A549 (cell line): Measurements from ENCODE around the gene QSOX1. TPM values are rescaled to one million over a fixed set of nuclear protein-coding genes. Genes with fewer than 3 reads are reported as not detected.
A peak's percentile ranks its signal among the peaks of the same experiment; 100 is the strongest.

Experiments
- ATAC-seq, 2 experiments: fragments of 200-7000 bp in 1 of 2; fragments of >200 bp in 1 of 2; cut with Nextera tagmentation in 1 of 2; cut with Tn5 transposase in 1 of 2; 3 replicates each; pipeline versions ENCODE4 v1.8.0 to v1.9.1; 2018 to 2020; ENCODE audit warnings: mild to moderate bottlenecking in 1 of 2, moderate library complexity in 1 of 2
- CTCF ChIA-PET: fragments of 300-600 bp; sonication (Branson Sonifier 250); formaldehyde crosslinking; extraction: SDS; loops from one replicate; lab custom pipeline; 2021; ENCODE audit warnings: antibody characterized with exemption, inconsistent platforms; lab: Yijun Ruan, JAX
- POLR2A ChIA-PET: fragments of 350-600 bp; formaldehyde crosslinking; extraction: SDS; loops from one replicate; lab custom pipeline; 2021; ENCODE audit warnings: antibody characterized with exemption, inconsistent platforms; lab: Yijun Ruan, JAX
- DNase-seq, 2 experiments: peaks; one replicate each; pipeline versions ENCODE4 v3.0.0 to v3.0.0-alpha.2; 2011 to 2016; ENCODE audit warnings: low read depth in 1 of 2, low spot score in 1 of 2
- FAIRE-seq: peaks from 2 replicates; lab custom pipeline; 2011; peaks lifted over from hg19 to GRCh38; lab: Jason Lieb, UNC
- H3K27ac ChIP-seq, 2 experiments: fragments of >200 bp; sonication (Bioruptor Twin); formaldehyde crosslinking; 3 replicates each; pipeline ENCODE4 v1.5.1; 2016 to 2017
- H3K4me1 ChIP-seq: fragments of >200 bp; sonication (Bioruptor Twin); formaldehyde crosslinking; 3 replicates; pipeline ENCODE4 v1.6.1; 2016
- H3K4me2 ChIP-seq: fragments of >200 bp; sonication (Bioruptor Twin); formaldehyde crosslinking; 3 replicates; pipeline ENCODE4 v1.6.1; 2016
- H3K4me3 ChIP-seq: fragments of >200 bp; sonication (Bioruptor Twin); formaldehyde crosslinking; 3 replicates; pipeline ENCODE4 v1.5.1; 2016
- H3K9me3 ChIP-seq: fragments of >200 bp; sonication (Bioruptor Twin); formaldehyde crosslinking; 3 replicates; pipeline ENCODE4 v1.6.1; 2016
- BHLHE40 ChIP-seq: IDR thresholded peaks from 2 replicates; pipeline ENCODE4 v1.6.1; 2012; ENCODE audit warnings: low read depth, low read length, inconsistent platforms
- CEBPB ChIP-seq, 2 experiments: fragments of >200 bp in 1 of 2; sonication (Bioruptor Twin) in 1 of 2; formaldehyde crosslinking in 1 of 2; IDR thresholded peaks; 2 replicates each; pipeline ENCODE4 v1.6.1; 2012 to 2016
- CHD2 ChIP-seq: fragments of 150-350 bp; IDR thresholded peaks from 2 replicates; pipeline ENCODE4 v1.6.1; 2014; ENCODE audit warnings: low read length; ENCODE audit not compliant: partially characterized antibody
- E2F6 ChIP-seq: IDR thresholded peaks from 2 replicates; pipeline ENCODE4 v1.6.1; 2012; ENCODE audit warnings: low read depth, borderline replicate concordance
- EHF ChIP-seq: fragments of 250-450 bp; sonication (Bioruptor Pico); IDR thresholded peaks from 2 replicates; pipeline ENCODE4 v1.5.0; 2020; ENCODE audit warnings: mild to moderate bottlenecking
- EHMT2 ChIP-seq: fragments of 200-600 bp; sonication (generic); IDR thresholded peaks from 2 replicates; pipeline ENCODE4 v1.6.1; 2016; ENCODE audit warnings: antibody characterized with exemption, low read depth, mild to moderate bottlenecking, moderate library complexity
- ESRRA ChIP-seq: fragments of 150-350 bp; IDR thresholded peaks from 2 replicates; pipeline ENCODE4 v1.6.1; 2014; ENCODE audit warnings: mild to moderate bottlenecking, low read length, borderline replicate concordance
- FOXS1 ChIP-seq: fragments of 250-450 bp; sonication (Bioruptor Pico); IDR thresholded peaks from 2 replicates; pipeline ENCODE4 v1.5.0; 2020; ENCODE audit warnings: mild to moderate bottlenecking, moderate library complexity
- GATA3 ChIP-seq: IDR thresholded peaks from 2 replicates; pipeline ENCODE4 v1.6.1; 2012; ENCODE audit warnings: borderline replicate concordance
- HDAC2 ChIP-seq: fragments of 200-600 bp; sonication (generic); IDR thresholded peaks from 2 replicates; pipeline ENCODE4 v1.6.1; 2016
- HMGXB4 ChIP-seq: fragments of 250-450 bp; sonication (Bioruptor Pico); IDR thresholded peaks from 2 replicates; pipeline ENCODE4 v1.5.0; 2021; ENCODE audit warnings: mild to moderate bottlenecking, moderate library complexity, borderline replicate concordance
- HOXB13 ChIP-seq: fragments of 250-450 bp; sonication (Bioruptor Pico); IDR thresholded peaks from 2 replicates; pipeline ENCODE4 v1.5.0; 2020; ENCODE audit warnings: low read depth, mild to moderate bottlenecking, moderate library complexity
- HOXB5 ChIP-seq: fragments of 250-450 bp; sonication (Bioruptor Pico); IDR thresholded peaks from 2 replicates; pipeline ENCODE4 v1.5.0; 2020; ENCODE audit warnings: mild to moderate bottlenecking, moderate library complexity
- JUNB ChIP-seq: fragments of >200 bp; sonication (Bioruptor Twin); formaldehyde crosslinking; IDR thresholded peaks from 2 replicates; pipeline ENCODE4 v1.6.1; 2016
- KDM1A ChIP-seq: fragments of 200-600 bp; sonication (generic); IDR thresholded peaks from 2 replicates; pipeline ENCODE4 v1.6.1; 2016; ENCODE audit warnings: low read depth, mild to moderate bottlenecking
- KDM5A ChIP-seq: fragments of 200-600 bp; sonication (generic); IDR thresholded peaks from 2 replicates; pipeline ENCODE4 v1.6.1; 2016; ENCODE audit warnings: antibody characterized with exemption, mild to moderate bottlenecking
- MAX ChIP-seq: IDR thresholded peaks from 2 replicates; pipeline ENCODE4 v1.6.1; 2012
- MYC ChIP-seq: IDR thresholded peaks from 2 replicates; pipeline ENCODE4 v1.6.1; 2012; ENCODE audit warnings: mild to moderate bottlenecking, inconsistent platforms, low read length, improper control_type of control experiment, borderline replicate concordance
- NFE2L2 ChIP-seq: fragments of 150-350 bp; conservative IDR thresholded peaks from 2 replicates; pipeline ENCODE4 v1.6.1; 2014; ENCODE audit warnings: low read length
- PBX3 ChIP-seq: IDR thresholded peaks from 2 replicates; pipeline ENCODE4 v1.6.1; 2012
- RAD21 ChIP-seq, 2 experiments: fragments of >200 bp in 1 of 2; sonication (Bioruptor Twin) in 1 of 2; formaldehyde crosslinking in 1 of 2; IDR thresholded peaks in 1 of 2; conservative IDR thresholded peaks in 1 of 2; 2 replicates in 1 of 2; 3 replicates in 1 of 2; pipeline ENCODE4 v1.6.1; 2012 to 2018; ENCODE audit warnings: inconsistent platforms in 1 of 2
- RCOR1 ChIP-seq: fragments of 150-350 bp; IDR thresholded peaks from 2 replicates; pipeline ENCODE4 v1.6.1; 2014; ENCODE audit warnings: antibody characterized with exemption, low read length, low read depth
- REST ChIP-seq: fragments of 200-600 bp; sonication (generic); IDR thresholded peaks from 2 replicates; pipeline ENCODE4 v1.6.1; 2016; ENCODE audit warnings: antibody characterized with exemption, mild to moderate bottlenecking, moderate library complexity
- RNF2 ChIP-seq: fragments of 200-600 bp; sonication (generic); IDR thresholded peaks from 2 replicates; pipeline ENCODE4 v1.6.1; 2016; ENCODE audit warnings: low read depth, mild to moderate bottlenecking, antibody characterized with exemption, moderate library complexity, borderline replicate concordance
- SMC3 ChIP-seq: fragments of >200 bp; sonication (Bioruptor Twin); formaldehyde crosslinking; IDR thresholded peaks from 3 replicates; pipeline ENCODE4 v1.6.1; 2018; ENCODE audit warnings: inconsistent platforms
- TFCP2L1 ChIP-seq: fragments of 250-450 bp; sonication (Bioruptor Pico); IDR thresholded peaks from 2 replicates; pipeline ENCODE4 v1.5.0; 2021; ENCODE audit warnings: mild to moderate bottlenecking
- TP53 ChIP-seq: fragments of 250-450 bp; sonication (Bioruptor Pico); IDR thresholded peaks from 2 replicates; pipeline ENCODE4 v1.5.0; 2021; ENCODE audit warnings: mild to moderate bottlenecking, moderate library complexity
- ZC3H11A ChIP-seq: fragments of 450-650 bp; IDR thresholded peaks from 2 replicates; pipeline ENCODE4 v1.6.1; 2014; ENCODE audit warnings: antibody characterized with exemption, mild to moderate bottlenecking
- ZFP36 ChIP-seq: fragments of 450-650 bp; IDR thresholded peaks from 2 replicates; pipeline ENCODE4 v1.6.1; 2014; ENCODE audit warnings: borderline replicate concordance; ENCODE audit not compliant: partially characterized antibody
- ZNF302 ChIP-seq: fragments of 250-450 bp; sonication (Bioruptor Pico); IDR thresholded peaks from 2 replicates; pipeline ENCODE4 v1.9.0; 2021; ENCODE audit warnings: inconsistent platforms, mild to moderate bottlenecking, moderate library complexity
- WGBS: methylation state at CpG from one replicate; pipeline ENCODE4 v1.1.6; 2017; ENCODE audit errors: missing lambda C conversion rate; 5-methylcytosine and 5-hydroxymethylcytosine counted together
- polyA minus RNA-seq: library from RNA; depleted of rRNA, polyadenylated mRNA; stranded (reverse); fragments of >200 nt; gene quantifications from 2 replicates; pipeline ENCODE4 v1.2.3, GENCODE V29; 2011; rRNA and poly(A)+ RNA removed
- polyA plus RNA-seq, 4 experiments: library from polyadenylated mRNA; depleted of rRNA in 3 of 4; stranded (reverse); fragments of >200 nt; fragmentation: RNase III in 1 of 4; extraction: RNeasy Plus Mini Kit Qiagen cat#74134 plus additional on column Dnase treatment in 1 of 4; gene quantifications; 2 replicates in 3 of 4; 3 replicates in 1 of 4; pipeline ENCODE4 v1.2.3, GENCODE V29; 2011 to 2017
- TF ChIP-seq, protein P1 (sequence below): fragments of >200 bp; sonication (Bioruptor Twin); formaldehyde crosslinking; IDR thresholded peaks from 3 replicates; pipeline ENCODE4 v1.6.1; 2016

QSOX1 gene
- polyA plus RNA-seq (2011; rRNA removed) (60.2 and 67.3 TPM in 2 replicates), polyA plus RNA-seq (2017; fragmentation: RNase III; extraction: RNeasy Plus Mini Kit Qiagen cat#74134 plus additional on column Dnase treatment) (41.5 to 43.8 TPM (median 41.6 TPM) in 3 replicates), polyA minus RNA-seq (25.3 and 37.9 TPM in 2 replicates)
- polyA plus RNA-seq (2012; cell fraction: cytosol; rRNA removed): 49.0 and 56.2 TPM in 2 replicates
- 141 and 234 TPM in 2 replicates for polyA plus RNA-seq (2012; cell fraction: nucleus; rRNA removed)

DNA sequence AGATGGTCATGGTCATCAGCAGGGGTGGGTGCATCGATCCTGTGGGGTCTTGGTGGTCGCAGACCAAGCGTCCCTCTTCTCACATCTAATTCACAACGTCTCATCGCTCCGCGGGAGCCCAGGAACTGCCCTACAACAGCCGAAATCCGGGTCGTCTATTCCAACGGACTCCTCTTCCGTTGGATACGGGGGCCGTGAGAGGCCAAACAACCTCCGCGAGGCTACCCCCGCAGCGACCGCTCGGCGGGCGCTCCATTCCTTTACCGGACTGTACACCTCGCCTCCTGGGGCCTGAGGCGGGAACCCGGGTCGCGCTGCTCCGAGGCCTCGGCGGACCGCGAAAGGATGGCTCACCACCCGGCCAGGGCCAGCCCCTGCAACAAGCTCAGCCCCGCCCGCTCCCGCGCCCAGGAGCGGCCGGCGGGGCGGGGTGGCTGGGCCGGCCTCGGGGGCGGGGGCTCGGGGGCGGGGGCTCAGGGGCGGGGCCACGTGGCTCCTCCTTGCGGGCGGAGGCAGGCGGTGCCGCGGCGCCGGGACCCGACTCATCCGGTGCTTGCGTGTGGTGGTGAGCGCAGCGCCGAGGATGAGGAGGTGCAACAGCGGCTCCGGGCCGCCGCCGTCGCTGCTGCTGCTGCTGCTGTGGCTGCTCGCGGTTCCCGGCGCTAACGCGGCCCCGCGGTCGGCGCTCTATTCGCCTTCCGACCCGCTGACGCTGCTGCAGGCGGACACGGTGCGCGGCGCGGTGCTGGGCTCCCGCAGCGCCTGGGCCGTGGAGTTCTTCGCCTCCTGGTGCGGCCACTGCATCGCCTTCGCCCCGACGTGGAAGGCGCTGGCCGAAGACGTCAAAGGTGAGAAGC, at the start of gene QSOX1:
Gene QSOX1 (plus strand): TSS at position 545 of the 857 bp plus-strand sequence. CDS start 39 bp downstream, at position 584.
- 0% methylated on average over 26 of the region's 100 CpGs for WGBS
- peaks cover 34% of the 10 kb centered on the region for H3K4me1 ChIP-seq
- no peaks in the 10 kb centered on the region for H3K9me3 ChIP-seq
- peak; percentile 86 to 89 for ATAC-seq
- ChIA-PET CTCF (interaction anchor here (0.5 to 7.3 kb wide), 7 partner anchors 13 to 340 kb away, joined by 3 to 70 read pairs (median 4); no protein-coding TSS in a partner anchor), POLR2A (interaction anchor here (0.7 to 2.2 kb wide), 12 partner anchors 11 to 272 kb away, joined by 3 to 12 read pairs (median 4); partner anchors contain the start of genes CEP350, LHX4 and TOR1AIP1)
- no peak for FAIRE-seq
- H3K4me3 ChIP-seq: peak within 1 kb of the TSS; percentile 90
- H3K27ac ChIP-seq: peak within 1 kb of the TSS; percentile 96 to 97
- peak; percentile 86 to 91 for DNase-seq
- peak within 1 kb of the TSS; percentile 80 for H3K4me2 ChIP-seq
- 0 out of 2 replicates have a peak, but pooled peaks have one; percentile 14 for TF ChIP-seq E2F6
- no peak for TF ChIP-seq HMGXB4
- no peak for TF ChIP-seq ZC3H11A
- no peak for TF ChIP-seq JUNB
- TF ChIP-seq, protein P1, sequence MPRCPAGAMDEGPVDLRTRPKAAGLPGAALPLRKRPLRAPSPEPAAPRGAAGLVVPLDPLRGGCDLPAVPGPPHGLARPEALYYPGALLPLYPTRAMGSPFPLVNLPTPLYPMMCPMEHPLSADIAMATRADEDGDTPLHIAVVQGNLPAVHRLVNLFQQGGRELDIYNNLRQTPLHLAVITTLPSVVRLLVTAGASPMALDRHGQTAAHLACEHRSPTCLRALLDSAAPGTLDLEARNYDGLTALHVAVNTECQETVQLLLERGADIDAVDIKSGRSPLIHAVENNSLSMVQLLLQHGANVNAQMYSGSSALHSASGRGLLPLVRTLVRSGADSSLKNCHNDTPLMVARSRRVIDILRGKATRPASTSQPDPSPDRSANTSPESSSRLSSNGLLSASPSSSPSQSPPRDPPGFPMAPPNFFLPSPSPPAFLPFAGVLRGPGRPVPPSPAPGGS: peak; percentile 86
- TF ChIP-seq KDM5A: no peak
- no peak for TF ChIP-seq KDM1A
- no peak for TF ChIP-seq NFE2L2
- 0 out of 3 replicates have a peak, but pooled peaks have one; percentile 10 for TF ChIP-seq SMC3
- no peak for TF ChIP-seq RNF2
- no peak for TF ChIP-seq EHF (CRISPR knock-in tag)
- TF ChIP-seq ESRRA: no peak
- no peak for TF ChIP-seq EHMT2
- TF ChIP-seq MAX: peak; percentile 59
- no peak for TF ChIP-seq HDAC2
- no peak for TF ChIP-seq TP53
- TF ChIP-seq CEBPB (IDR thresholded peaks at IDR 0.05): no peak
- TF ChIP-seq CHD2: no peak
- no peak; a peak in 1 of 5 replicates for TF ChIP-seq RAD21 (conservative IDR thresholded peaks at IDR 0.05 in 1 of 2, IDR thresholded peaks at IDR 0.05 in 1 of 2)
- peak; percentile 44; the same call in 1 of the 2 replicates for TF ChIP-seq PBX3
- TF ChIP-seq ZNF302 (CRISPR knock-in tag): no peak
- TF ChIP-seq HOXB13 (CRISPR knock-in tag): no peak
- TF ChIP-seq HOXB5 (CRISPR knock-in tag): no peak
- no peak for TF ChIP-seq RCOR1
- no peak for TF ChIP-seq MYC
- TF ChIP-seq ZFP36: no peak
- TF ChIP-seq GATA3: no peak
- no peak for TF ChIP-seq BHLHE40
- no peak for TF ChIP-seq FOXS1 (CRISPR knock-in tag)
- TF ChIP-seq REST: no peak
- TF ChIP-seq TFCP2L1 (CRISPR knock-in tag): no peak
